GM19467 (cell line): ENCODE measurements around the gene MORN5.

Experiments
- ATAC-seq: cut with Tn5 transposase; IDR thresholded peaks from one replicate; pipeline ENCODE4 v1.9.1; 2021; ENCODE audit warnings: mild to moderate bottlenecking, moderate library complexity; ENCODE audit not compliant: unreplicated experiment

MORN5 gene

GRCh38 chr9:122124528-122124927 lies 35.2 kb upstream of the MORN5 start:
- ATAC-seq, result no peak

- no peak for ATAC-seq
Observed at GRCh38 chr9:122125158-122125508, 34.6 kb upstream of the MORN5 start.

GRCh38 chr9:122125509-122126330 lies 34.0 kb upstream of the MORN5 start:
- ATAC-seq, result no peak

GRCh38 chr9:122126331-122127261 lies 33.1 kb upstream of the MORN5 start:
- ATAC-seq, result no peak

- no peak for ATAC-seq
Observed at GRCh38 chr9:122127396-122127798, 32.3 kb upstream of the MORN5 start.

DNA sequence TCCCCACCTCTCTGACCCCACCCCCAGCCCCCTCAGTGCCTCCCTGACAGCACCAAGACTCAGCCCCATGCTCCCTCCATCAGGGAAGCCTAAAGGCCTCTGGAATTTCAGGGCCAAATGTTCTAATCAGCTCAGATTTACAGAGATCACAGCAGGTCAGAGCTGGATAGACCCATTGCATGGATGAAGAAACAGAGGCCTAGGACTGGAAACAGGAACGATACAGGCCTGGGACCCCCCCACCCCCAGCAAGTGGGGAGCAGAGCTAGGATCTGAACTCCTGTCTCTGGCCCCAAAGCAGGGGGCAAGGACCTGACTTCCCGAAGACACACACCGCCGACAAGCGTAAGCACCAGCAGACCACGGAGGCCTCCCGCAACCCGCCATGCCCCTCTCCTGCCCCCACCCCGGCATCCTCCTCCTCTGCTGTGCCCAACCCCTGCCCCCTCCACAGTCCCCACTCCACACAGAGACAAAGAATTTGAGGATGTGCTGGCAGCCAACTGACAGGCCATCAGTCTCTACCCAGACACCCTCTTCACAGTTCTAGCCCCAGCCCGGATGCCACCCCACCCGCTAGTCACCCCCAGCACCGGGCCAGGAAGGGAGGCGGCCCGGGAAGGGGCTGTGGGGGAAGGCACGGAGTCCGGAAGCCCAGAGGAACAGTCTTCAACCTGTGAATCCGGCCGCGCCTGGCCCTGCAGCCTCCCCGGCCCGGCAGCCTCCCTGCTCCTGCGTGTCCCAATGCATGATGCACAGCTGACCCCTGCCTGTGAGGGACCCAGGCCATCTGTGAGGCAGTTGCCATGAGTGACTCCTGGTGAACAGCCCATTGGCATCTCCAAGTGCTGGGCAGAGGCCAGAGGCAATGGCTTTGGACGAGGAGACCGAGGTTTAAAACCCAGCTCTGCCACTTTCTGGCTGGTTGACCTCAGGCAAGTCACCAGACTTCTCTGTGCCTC lies 31.4 kb upstream of the MORN5 start:
- no peak for ATAC-seq

DNA sequence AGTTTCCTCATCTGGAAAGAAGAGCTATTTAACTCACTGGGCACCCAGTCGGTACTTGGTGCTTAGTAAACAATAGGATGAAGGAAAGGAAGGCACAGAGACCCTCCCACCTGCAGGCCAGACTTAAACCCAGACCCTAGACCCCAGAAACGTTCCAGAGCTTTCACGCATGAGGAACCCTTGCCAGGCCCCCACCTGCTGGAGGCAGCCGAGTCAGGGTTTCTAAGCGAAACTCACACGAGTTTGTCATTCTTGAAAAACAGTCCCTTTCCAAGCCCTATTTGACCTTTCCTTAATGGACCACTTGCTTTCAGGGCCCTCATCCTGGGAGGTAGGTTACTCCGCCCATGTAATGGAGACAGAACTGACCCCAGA lies 30.8 kb upstream of the MORN5 start:
- ATAC-seq, result no peak

DNA sequence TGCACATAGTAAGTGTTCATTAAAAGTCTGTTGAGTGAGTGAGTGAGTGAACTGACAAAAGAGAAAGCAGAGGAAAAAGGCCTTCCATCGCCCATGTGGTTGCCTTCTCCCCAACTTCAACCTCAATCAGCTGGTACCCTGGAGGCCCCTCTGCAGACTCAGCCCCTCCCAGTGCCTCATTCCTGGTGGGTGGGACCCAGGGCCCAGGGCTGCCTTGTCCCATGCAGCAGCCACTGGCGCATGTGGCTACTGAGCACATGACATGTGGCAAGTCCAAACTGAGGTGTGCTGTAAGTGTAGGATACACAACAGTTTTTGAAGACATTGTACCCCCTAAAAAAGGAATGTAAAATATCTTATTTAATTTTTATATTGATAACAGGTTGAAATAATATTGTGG lies 29.7 kb upstream of the MORN5 start:
- no peak for ATAC-seq

DNA sequence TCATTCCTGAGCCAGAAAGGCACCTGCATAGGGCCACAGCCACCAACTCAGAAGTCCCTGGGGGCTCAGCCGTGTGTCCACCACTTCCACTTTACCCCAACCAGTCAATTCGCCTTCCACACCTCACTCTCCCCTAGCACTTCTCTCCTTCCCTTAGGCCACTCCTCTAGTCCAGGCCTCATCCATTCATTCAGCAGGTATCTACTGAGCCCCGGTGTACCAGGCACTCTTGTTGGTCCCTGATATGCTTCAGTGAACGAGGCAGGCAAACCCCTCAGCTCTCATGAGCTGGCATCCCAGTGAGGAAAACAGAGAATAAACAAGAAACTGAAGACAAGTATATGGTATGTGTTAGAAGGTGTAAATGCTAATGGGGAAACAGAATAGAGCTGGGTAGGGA lies 28.9 kb upstream of the MORN5 start:
- ATAC-seq, result no peak

GRCh38 chr9:122131401-122132001 lies 28.2 kb upstream of the MORN5 start:
- ATAC-seq, result no peak

DNA sequence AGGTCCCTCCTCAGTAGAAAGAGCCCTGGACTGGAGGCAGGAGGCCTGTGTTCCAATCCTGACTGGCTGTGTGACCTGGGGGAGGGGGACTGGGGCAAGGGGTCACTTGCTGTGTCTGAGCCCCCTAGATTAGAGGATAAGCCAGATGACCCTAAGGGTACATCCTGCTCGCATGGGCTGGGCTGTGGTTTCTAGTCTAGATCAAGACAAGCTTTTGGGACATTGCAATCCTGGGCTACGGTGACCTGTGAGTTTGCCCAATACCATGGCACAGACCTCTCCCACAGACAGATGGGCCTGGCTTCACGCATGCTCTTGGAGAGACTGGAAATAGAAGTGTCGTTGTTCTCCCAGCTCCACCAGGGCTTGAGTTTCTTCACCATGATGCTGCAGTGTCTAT lies 27.2 kb upstream of the MORN5 start:
- no peak for ATAC-seq

- ATAC-seq, result no peak
Observed at GRCh38 chr9:122133263-122133983, 26.3 kb upstream of the MORN5 start.

GRCh38 chr9:122133984-122134535 lies 25.6 kb upstream of the MORN5 start:
- no peak for ATAC-seq

- no peak for ATAC-seq
Observed at GRCh38 chr9:122134822-122135528, 24.7 kb upstream of the MORN5 start.

GRCh38 chr9:122135529-122135859 lies 24.2 kb upstream of the MORN5 start:
- ATAC-seq, result no peak

- ATAC-seq, result no peak
Observed at GRCh38 chr9:122138560-122139268, 21.0 kb upstream of the MORN5 start.

DNA sequence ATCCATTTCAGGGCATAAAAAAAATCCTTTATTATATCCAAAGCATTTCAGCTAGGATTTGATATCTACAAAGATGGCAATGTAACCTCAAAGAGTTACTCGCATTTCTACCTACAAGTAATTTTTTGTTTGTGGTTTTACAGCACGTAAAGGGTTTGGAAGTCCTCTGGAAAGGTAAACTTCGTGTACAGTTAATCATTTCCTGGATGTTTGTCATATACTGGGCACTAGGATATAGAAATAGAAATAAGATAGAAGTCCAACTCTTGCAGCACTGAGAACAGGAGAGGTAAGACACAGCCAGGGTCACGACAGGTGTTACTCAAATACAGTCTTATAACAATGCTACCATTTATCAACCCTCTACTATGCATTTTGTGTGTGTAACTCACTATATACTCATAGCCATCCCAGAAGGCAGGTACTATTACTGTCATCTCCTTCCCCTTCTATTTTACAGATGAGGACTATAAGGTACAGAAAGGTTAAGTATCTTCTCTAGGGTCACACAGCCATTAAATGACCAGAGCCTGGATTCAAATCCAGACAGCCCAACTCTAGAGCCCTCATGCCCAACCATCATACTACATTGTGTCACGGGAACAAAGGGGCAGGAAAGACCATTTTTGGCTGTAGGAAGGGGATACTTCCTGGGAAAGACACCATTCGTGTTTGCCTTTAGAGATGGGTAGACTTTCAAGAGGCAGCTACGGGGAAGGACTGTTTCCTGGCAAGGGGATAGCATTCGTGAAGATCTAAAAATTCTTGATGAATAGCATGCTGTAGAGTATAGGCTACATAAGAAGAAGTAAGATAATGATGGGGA lies 19.1 kb upstream of the MORN5 start:
- no peak for ATAC-seq

GRCh38 chr9:122141671-122142070 lies 18.0 kb upstream of the MORN5 start:
- no peak for ATAC-seq
